LHCN-M2 (cell line): ENCODE measurements around the gene MAP2K5. TPM values are rescaled to one million over a fixed set of nuclear protein-coding genes. Genes with fewer than 3 reads are reported as not detected.

Experiments
- total RNA-seq: library from RNA; depleted of rRNA; stranded (reverse); fragments of >200 nt; gene quantifications from 2 replicates; pipeline ENCODE4 v1.2.3, GENCODE V29; 2014; rRNA removed

Gene MAP2K5
- total RNA-seq, 1 experiment from 2014 or later = 4.2 TPM

Other genes starting within 250 kb of the MAP2K5 start
- gene C15orf61, start 21.6 kb upstream of the MAP2K5 start, total RNA-seq = 1.6 and 4.0 TPM in 2 replicates